HEK293T (cell line): ENCODE measurements around the gene MFSD12.

Source experiments
- CTCF ChIA-PET: fragments of 350-600 bp; formaldehyde crosslinking; extraction: SDS; loops from one replicate; lab custom pipeline; 2021; ENCODE audit warnings: antibody characterized with exemption, inconsistent platforms; lab: Yijun Ruan, JAX
- POLR2A ChIA-PET: fragments of 350-600 bp; formaldehyde crosslinking; extraction: SDS; loops from one replicate; lab custom pipeline; 2020; ENCODE audit warnings: antibody characterized with exemption, inconsistent platforms; lab: Yijun Ruan, JAX
- DNase-seq: peaks from one replicate; pipeline ENCODE4 v3.0.0; 2012; ENCODE audit warnings: mixed read lengths; ENCODE audit errors: extremely low spot score
- ARNT ChIP-seq: fragments of 450-650 bp; IDR thresholded peaks from 2 replicates; pipeline ENCODE4 v1.6.1; 2017; ENCODE audit warnings: mild to moderate bottlenecking
- BHLHE40 ChIP-seq: fragments of 450-650 bp; IDR thresholded peaks from 2 replicates; pipeline ENCODE4 v1.6.1; 2016; ENCODE audit warnings: mild to moderate bottlenecking, moderate library complexity, borderline replicate concordance
- CTBP1 ChIP-seq: fragments of 450-650 bp; IDR thresholded peaks from 2 replicates; pipeline ENCODE4 v1.6.1; 2016; ENCODE audit warnings: borderline replicate concordance
- ELF4 ChIP-seq: fragments of 450-650 bp; IDR thresholded peaks from 2 replicates; pipeline ENCODE4 v1.6.1; 2017; ENCODE audit warnings: antibody characterized with exemption
- FOXA1 ChIP-seq: fragments of 450-650 bp; IDR thresholded peaks from 2 replicates; pipeline ENCODE4 v1.6.1; 2016; ENCODE audit warnings: mild to moderate bottlenecking
- FOXK2 ChIP-seq: fragments of 450-650 bp; IDR thresholded peaks from 2 replicates; pipeline ENCODE4 v1.6.1; 2016; ENCODE audit warnings: mild to moderate bottlenecking
- FOXM1 ChIP-seq: fragments of 450-650 bp; IDR thresholded peaks from 2 replicates; pipeline ENCODE4 v1.6.1; 2017; ENCODE audit warnings: mild to moderate bottlenecking, borderline replicate concordance
- HDGF ChIP-seq: fragments of 450-650 bp; IDR thresholded peaks from 2 replicates; pipeline ENCODE4 v1.6.1; 2017; ENCODE audit warnings: antibody characterized with exemption, borderline replicate concordance
- L3MBTL2 ChIP-seq: fragments of 450-650 bp; conservative IDR thresholded peaks from 2 replicates; pipeline ENCODE4 v1.6.1; 2016; ENCODE audit warnings: mild to moderate bottlenecking
- LEF1 ChIP-seq: fragments of 450-650 bp; IDR thresholded peaks from 2 replicates; pipeline ENCODE4 v1.6.1; 2017; ENCODE audit warnings: mild to moderate bottlenecking, borderline replicate concordance
- NFRKB ChIP-seq: fragments of 450-650 bp; IDR thresholded peaks from 2 replicates; pipeline ENCODE4 v1.6.1; 2016; ENCODE audit warnings: mild to moderate bottlenecking, moderate library complexity
- PKNOX1 ChIP-seq: fragments of 450-650 bp; IDR thresholded peaks from 2 replicates; pipeline ENCODE4 v1.6.1; 2016
- SP1 ChIP-seq: fragments of 450-650 bp; IDR thresholded peaks from 2 replicates; pipeline ENCODE4 v1.6.1; 2017
- SUZ12 ChIP-seq: fragments of 450-650 bp; IDR thresholded peaks from 2 replicates; pipeline ENCODE4 v1.6.1; 2016; ENCODE audit warnings: mild to moderate bottlenecking
- TARDBP ChIP-seq: fragments of 450-650 bp; IDR thresholded peaks from 2 replicates; pipeline ENCODE4 v1.6.1; 2016
- ZNF384 ChIP-seq: fragments of 450-650 bp; IDR thresholded peaks from 2 replicates; pipeline ENCODE4 v1.6.1; 2016

MFSD12 gene

GRCh38 chr19:3578390-3578789, 21.0 kb upstream of the MFSD12 start:
- TF ChIP-seq CTBP1, result no peak
- TF ChIP-seq ARNT, result no peak
- TF ChIP-seq FOXM1, result no peak
- TF ChIP-seq L3MBTL2, result no peak
- no peak for TF ChIP-seq SUZ12
- TF ChIP-seq ZNF384, result no peak
- TF ChIP-seq HDGF, result no peak
- TF ChIP-seq NFRKB, result no peak
- no peak for TF ChIP-seq ELF4
- no peak for TF ChIP-seq FOXK2
- TF ChIP-seq TARDBP, result no peak
- TF ChIP-seq PKNOX1, result no peak
- TF ChIP-seq BHLHE40, result no peak
- no peak for TF ChIP-seq SP1
- TF ChIP-seq FOXA1, result no peak
- no peak for TF ChIP-seq LEF1
- CTCF ChIA-PET, result no interaction called here
- POLR2A ChIA-PET, result no interaction called here
- DNase-seq, result no peak

GRCh38 chr19:3577723-3578344, 20.4 kb upstream of the MFSD12 start:
- DNase-seq, result no peak
- ChIA-PET POLR2A (interaction anchor here (0.8 kb wide), 1 partner anchor 22 kb away, joined by 3 read pairs; no protein-coding TSS in a partner anchor), CTCF (no interaction called here)
- TF ChIP-seq HDGF (no peak), SP1 (no peak), SUZ12 (no peak), PKNOX1 (no peak), BHLHE40 (no peak), TARDBP (no peak), FOXA1 (no peak), L3MBTL2 (no peak), ARNT (no peak), ELF4 (no peak), NFRKB (no peak), ZNF384 (no peak), FOXM1 (no peak), FOXK2 (no peak)

GRCh38 chr19:3576696-3577443, 19.5 kb upstream of the MFSD12 start:
- no peak for DNase-seq
- TF ChIP-seq CTBP1, result no peak
- TF ChIP-seq HDGF, result no peak
- no peak for TF ChIP-seq TARDBP
- TF ChIP-seq FOXK2, result no peak
- no peak for TF ChIP-seq BHLHE40
- TF ChIP-seq SUZ12, result no peak
- no peak for TF ChIP-seq ELF4
- TF ChIP-seq ZNF384, result no peak
- TF ChIP-seq SP1, result no peak
- no peak for TF ChIP-seq ARNT
- no peak for TF ChIP-seq FOXM1
- TF ChIP-seq FOXA1, result no peak
- no peak for TF ChIP-seq LEF1
- TF ChIP-seq L3MBTL2, result no peak
- ChIA-PET POLR2A (interaction anchor here (0.8 kb wide), 1 partner anchor 23 kb away, joined by 3 read pairs; no protein-coding TSS in a partner anchor), CTCF (interaction anchor here (0.6 to 2.0 kb wide), 2 partner anchors 9 to 31 kb away, joined by 6 to 10 read pairs; no protein-coding TSS in a partner anchor)

GRCh38 chr19:3575949-3576673, 18.7 kb upstream of the MFSD12 start:
- ChIA-PET POLR2A (no interaction called here), CTCF (interaction anchor here (0.6 to 2.0 kb wide), 6 partner anchors 8 to 34 kb away, joined by 3 to 10 read pairs (median 4); no protein-coding TSS in a partner anchor)
- TF ChIP-seq BHLHE40 (no peak), NFRKB (no peak), CTBP1 (no peak)
- no peak for DNase-seq

- peak; percentile 41 for DNase-seq
- ChIA-PET POLR2A (no interaction called here), CTCF (interaction anchor here (0.6 to 2.0 kb wide), 7 partner anchors 9 to 75 kb away, joined by 3 to 10 read pairs (median 4); no protein-coding TSS in a partner anchor)
- TF ChIP-seq ELF4, result no peak
Observed at GRCh38 chr19:3575260-3575741, 17.9 kb upstream of the MFSD12 start.

GRCh38 chr19:3573858-3574637, 16.7 kb upstream of the MFSD12 start:
- ChIA-PET CTCF (interaction anchor here (0.8 kb wide), 1 partner anchor 13 kb away, joined by 5 read pairs; no protein-coding TSS in a partner anchor), POLR2A (interaction anchor here (0.6 to 1.2 kb wide), 6 partner anchors 10 to 29 kb away, joined by 3 to 8 read pairs (median 4); partner anchors contain the start of genes GIPC3 and MFSD12)
- DNase-seq, result peak; percentile 98
- no peak for TF ChIP-seq CTBP1
- TF ChIP-seq PKNOX1, result peak; percentile 97
- no peak for TF ChIP-seq FOXA1
- TF ChIP-seq ARNT, result no peak
- peak; percentile 94 for TF ChIP-seq HDGF
- peak; percentile 88 for TF ChIP-seq SP1
- no peak for TF ChIP-seq LEF1
- TF ChIP-seq ZNF384, result no peak
